Retina (tissue), 1 donor: ENCODE data around the gene MS4A4E.
"Not testable (repeated sequence)": the region's sequence is repeated elsewhere in the genome, so short reads cannot be mapped to it uniquely, and the experiment has no call there.

Experiments
- DNase-seq: peaks from one replicate; pipeline ENCODE4 v3.0.0-alpha.2; 2016

Gene MS4A4E

DNA sequence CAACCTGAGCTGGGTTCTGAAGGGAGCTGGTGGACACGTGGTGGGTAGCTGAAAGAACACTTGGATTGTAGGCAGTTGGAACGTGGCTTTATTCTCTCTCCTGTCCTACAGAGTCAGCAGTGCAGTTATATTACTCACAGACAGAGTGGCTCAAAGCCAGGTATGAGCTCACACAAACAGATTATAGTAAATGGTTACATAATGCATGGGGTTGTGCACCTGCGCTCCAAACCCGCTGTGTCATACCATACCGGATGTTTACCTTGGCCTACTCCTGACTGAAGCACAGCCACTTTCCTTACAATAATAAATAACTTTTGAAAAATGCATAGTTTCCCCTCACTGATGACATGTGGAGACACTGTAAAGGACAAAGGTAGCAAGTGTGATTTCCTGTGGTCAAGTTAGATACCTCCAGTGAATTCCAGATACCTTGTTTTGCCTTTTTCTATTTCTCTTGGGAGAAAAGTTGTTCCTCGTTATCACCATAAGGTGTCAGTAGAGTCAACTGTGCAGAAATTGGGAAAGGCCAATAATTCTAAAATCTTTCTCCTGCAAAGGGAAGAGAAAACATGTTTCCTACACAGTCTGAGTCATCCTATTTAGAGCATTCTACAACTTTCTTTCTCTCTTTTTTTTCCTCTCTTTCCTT lies 73.5 kb downstream of the MS4A4E start:
- peak; percentile 23 for DNase-seq

DNA sequence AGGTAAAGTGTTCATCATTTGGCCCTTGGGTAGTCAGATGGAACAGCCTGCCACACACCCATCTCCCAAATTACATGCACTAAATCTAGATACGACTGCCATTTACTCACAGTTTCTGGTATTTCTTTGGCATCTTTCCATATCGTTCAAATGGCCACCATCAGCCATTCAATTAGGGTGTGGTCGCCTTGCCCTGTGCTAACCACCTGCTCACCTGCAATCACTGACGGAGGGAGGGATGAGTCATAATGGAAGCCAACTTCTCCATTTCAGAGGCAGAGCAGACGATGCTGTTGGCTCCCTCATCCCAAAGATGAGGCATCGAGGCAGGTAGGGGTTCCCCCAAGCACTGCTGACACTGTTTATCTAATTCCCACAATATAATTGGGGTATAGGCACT lies 74.6 kb downstream of the MS4A4E start:
- DNase-seq, result no peak

DNA sequence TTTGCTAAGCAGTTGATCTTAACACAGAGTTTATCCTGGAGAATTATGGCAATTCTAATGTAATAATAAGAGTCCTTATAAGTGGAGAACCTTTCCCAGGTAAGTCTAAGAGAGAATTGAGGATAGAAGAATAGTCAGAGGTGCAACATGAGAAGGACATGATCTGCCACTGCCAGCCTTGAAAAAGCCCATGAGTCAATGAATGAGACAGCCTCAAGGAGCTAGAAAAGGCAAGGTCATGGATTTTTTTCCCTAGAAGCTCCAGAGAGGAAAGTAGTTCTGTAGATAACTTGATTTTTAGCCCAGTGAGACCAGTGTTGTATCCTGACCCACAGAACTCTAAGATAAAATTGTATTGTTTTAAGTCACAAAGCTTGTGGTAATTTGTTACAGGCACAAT lies 77.0 kb downstream of the MS4A4E start:
- DNase-seq, result no peak

DNA sequence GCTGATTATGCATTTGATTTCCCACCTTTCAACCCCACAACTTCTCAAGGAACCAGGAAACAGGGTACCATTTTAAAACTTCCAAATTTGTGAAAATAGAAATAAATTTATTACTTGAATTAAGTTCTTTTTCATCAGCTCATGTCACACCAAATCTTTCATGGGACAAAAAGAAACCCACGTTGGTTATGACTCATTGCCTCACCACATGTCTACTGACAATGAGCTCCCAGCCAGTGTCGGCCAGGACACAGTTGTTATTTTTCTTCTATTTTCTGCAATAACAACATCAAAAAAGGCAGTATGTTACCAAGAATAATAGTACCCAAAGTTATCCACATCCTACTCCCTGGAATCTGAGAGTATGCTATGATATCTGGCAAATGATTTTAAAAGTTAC lies 77.4 kb downstream of the MS4A4E start:
- no peak for DNase-seq

DNA sequence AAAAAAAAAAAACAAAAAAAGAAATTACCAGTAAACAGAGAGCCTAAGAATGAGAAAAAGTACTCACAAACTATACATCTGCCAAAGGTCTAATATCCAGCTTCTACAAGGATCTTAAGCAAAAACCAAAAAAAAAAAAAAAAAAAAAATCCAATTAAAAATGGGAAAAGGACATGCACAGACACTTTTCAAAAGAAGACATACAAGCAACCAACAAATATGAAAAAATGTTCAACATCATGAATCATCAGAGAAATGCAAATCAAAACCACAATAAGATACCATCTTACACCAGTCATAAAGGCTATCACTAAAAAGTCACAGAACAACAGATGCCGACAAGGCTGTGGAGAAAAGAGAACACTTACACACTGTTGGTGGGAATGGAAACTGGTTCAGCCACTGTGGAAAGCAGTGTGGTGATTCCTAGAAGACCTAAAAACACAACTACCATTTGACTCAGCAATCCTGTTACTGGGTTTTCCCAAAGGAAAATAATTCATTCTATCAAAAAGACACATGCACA lies 78.3 kb downstream of the MS4A4E start:
- no peak for DNase-seq

DNA sequence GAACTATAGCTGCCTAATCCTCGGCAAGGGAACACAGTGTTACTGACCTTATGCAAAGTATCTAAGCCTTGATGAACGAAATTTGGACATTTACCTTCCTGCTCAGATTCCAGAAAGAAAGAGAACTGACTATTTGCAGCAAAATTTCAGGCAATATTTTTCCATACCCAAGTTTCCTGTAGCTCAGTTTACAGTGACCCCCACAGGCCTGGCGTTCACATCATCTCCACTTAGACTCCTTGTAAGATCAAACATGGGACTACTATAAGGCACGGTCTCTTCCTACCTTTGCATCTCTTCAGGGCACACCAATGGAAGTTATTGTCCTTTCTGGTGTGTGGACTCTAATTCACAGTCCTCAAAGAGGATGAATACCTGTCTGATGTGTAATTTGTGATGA lies 81.2 kb downstream of the MS4A4E start:
- DNase-seq, result no peak

DNA sequence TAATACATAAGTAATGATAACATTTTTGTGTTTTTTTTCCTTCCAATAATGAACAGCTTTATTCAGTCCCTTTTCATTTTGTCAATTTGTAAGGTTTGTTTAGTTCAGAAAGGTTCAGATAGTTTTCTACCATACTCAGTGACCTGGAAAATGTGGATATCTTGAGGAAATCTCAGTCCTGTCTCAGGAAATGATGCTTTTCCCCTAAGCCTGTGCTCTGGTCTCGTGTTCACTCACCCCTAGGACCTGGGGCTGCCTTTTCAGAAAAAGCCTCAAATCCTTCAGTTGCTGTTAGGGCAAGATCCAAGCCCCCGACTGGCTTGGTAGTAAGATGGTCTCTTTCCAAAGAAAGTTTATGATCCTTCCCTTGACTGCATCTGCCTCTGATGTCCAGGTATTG lies 81.8 kb downstream of the MS4A4E start:
- DNase-seq, result no peak

DNA sequence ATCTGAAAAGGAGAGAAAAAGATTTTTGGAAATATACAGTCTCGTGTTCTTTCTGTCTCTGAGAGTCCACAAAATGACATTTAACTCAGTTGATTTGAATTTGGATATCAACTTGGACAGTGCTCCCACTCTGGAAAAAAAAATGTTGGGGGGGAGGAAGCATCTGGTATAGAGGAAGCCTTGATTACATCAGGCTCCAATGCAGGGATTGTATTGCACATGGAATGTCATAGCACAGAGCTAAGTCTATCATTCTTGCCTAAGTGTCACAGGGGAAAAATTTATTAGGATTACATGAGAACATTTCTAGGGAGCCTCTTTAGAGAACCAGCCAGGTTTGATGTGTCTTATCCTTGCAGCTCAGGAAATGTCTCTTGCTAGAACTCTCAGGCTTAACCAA lies 83.1 kb downstream of the MS4A4E start:
- DNase-seq, result no peak

DNA sequence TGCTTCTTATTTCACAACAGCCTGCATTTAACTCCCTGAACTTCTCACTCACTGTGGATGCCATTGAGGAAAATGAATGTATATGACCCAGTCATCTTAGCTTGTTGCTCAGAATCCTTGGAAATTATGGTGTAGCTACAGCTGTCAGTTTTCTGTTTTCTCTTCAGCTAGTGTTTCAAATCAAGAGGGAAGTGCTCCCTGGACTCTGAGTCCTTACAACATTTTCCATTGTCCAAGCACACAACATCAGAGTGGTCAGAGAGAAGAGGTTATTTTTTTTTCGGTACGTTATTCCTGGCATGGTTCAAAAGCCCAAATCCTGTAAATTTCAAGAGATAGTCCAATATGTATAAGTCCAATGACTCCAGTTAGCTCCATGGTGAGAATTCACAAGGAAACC lies 83.7 kb downstream of the MS4A4E start:
- no peak for DNase-seq

DNA sequence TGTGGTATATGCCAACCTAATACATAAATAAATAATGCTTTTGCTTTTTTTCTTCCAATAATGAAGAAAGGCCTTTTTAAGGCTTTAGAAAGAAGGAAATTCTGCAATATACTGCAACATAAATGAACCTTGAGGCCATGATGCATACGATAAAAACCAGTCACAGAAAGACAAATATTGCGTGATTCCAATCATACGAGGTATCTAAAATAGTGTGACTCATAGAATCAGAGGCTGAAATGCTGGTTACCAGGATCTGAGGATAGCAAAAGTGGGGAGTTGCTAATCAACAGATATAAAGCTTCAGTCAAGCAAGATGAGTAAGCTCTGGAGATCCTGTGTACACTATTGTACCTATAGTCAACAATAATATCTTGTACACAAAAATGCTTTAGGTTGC lies 84.3 kb downstream of the MS4A4E start:
- DNase-seq, result no peak

DNA sequence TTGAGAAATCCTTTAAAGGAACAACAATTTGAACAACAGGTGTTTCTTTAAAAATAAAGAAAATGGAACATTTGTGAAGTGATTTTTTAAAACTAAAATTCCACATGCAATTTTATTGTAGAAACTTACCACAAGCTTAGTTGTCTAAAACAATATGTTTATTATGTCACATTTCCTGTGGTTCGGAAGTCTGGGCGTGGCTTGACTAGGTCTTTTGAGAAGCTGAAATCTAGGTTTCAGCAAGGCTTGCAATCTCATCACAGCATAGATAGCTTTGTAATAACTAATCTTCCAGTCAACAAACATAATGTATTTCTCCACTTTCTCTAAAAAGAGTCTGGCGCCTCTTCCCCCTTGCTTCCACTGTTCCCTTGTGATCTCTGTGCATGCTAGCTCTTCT lies 87.0 kb downstream of the MS4A4E start:
- no peak for DNase-seq

DNA sequence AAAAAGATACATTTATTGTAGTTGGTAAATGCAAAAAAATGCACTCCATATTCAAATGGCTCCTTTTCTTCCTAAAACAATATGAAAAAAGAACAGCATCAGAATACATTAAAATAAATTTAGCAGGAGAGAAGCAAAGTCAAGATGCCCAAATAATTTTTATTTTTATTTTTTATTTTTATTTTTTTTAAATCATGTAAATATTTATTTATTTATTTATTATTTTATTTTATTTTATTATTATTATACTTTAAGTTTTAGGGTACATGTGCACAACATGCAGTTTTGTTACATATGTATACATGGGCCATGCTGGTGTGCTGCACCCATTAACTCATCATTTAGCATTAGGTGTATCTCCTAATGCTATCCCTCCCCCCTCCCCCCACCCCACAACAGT lies 90.2 kb downstream of the MS4A4E start:
- not testable (repeated sequence) for DNase-seq

DNA sequence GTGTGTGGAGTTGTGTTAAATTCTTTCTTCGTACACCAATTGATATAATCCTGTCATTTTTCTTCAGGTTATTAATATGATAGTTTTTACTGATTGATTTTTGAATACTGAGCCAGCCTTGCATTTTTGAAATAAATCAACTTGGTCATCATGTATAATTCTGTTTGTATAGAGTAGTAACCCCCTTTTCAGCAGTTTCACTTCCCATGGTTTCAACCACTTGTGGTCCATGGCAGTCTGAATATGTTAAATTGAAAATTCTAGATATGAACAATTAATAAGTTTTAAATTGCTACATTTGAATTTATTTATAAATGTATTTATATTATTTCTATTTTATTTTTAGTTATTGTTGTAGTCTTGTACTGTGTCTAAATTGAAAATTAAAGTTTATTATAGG lies 92.7 kb downstream of the MS4A4E start:
- DNase-seq, result no peak
